ENCODE data around the gene TUBB4B.
A peak's percentile ranks its signal among the peaks of the same experiment; 100 is the strongest.

Gene TUBB4B

DNA sequence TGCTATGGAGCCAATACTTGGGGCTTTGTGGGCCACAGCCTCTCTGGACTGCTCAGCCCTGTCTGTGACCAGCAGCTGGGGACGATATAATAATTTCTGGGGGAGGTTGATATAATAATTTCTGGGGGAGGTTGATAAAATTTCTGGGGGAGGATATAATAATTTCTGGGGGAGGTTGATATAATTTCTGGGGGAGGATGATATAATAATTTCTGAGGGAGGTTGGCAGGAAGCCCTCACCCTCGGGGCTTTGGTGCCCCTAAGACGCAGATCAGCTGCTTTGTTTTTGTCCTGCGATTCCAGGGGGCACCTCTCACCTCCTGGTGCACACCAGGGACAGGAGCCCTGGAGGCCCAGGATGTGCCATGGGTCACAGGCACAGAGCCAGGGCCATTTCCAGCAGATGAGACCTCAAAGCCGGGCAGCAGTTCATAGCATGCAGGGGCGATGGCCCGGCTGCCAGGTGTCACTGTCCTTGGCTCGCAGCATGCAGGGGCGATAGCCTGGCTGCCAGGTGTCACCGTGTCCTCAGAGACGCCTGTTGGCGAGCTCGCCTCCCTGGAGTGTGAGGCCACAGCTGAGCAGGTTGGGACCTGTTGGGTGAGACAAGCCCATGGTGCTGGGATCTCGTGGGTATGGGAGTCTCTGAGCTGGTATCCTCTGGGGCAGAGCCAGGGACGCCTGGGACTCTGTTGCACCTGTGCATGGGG, 32.7 kb downstream of the TUBB4B start:
- no peak overlapping the region for H3K4me3 ChIP-seq (replicated peaks; ENCODE audit: low read depth, low read length)
- DNase-seq (ENCODE audit: extremely low read depth, low read depth), result no peak
- TF ChIP-seq, protein P1, sequence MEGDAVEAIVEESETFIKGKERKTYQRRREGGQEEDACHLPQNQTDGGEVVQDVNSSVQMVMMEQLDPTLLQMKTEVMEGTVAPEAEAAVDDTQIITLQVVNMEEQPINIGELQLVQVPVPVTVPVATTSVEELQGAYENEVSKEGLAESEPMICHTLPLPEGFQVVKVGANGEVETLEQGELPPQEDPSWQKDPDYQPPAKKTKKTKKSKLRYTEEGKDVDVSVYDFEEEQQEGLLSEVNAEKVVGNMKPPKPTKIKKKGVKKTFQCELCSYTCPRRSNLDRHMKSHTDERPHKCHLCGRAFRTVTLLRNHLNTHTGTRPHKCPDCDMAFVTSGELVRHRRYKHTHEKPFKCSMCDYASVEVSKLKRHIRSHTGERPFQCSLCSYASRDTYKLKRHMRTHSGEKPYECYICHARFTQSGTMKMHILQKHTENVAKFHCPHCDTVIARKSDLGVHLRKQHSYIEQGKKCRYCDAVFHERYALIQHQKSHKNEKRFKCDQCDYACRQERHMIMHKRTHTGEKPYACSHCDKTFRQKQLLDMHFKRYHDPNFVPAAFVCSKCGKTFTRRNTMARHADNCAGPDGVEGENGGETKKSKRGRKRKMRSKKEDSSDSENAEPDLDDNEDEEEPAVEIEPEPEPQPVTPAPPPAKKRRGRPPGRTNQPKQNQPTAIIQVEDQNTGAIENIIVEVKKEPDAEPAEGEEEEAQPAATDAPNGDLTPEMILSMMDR (IDR thresholded peaks at IDR 0.05; ENCODE audit: low read depth, low read length, missing control alignments), result no peak

- TF ChIP-seq, protein P1 (IDR thresholded peaks at IDR 0.05; ENCODE audit: low read depth, low read length, missing control alignments), result no peak
- DNase-seq (ENCODE audit: extremely low read depth, low read depth), result no peak
- no peak overlapping the region for H3K4me3 ChIP-seq (replicated peaks; ENCODE audit: low read depth, low read length)
Measured at GRCh38 chr9:137275203-137275587, 34.1 kb downstream of the TUBB4B start.

DNA sequence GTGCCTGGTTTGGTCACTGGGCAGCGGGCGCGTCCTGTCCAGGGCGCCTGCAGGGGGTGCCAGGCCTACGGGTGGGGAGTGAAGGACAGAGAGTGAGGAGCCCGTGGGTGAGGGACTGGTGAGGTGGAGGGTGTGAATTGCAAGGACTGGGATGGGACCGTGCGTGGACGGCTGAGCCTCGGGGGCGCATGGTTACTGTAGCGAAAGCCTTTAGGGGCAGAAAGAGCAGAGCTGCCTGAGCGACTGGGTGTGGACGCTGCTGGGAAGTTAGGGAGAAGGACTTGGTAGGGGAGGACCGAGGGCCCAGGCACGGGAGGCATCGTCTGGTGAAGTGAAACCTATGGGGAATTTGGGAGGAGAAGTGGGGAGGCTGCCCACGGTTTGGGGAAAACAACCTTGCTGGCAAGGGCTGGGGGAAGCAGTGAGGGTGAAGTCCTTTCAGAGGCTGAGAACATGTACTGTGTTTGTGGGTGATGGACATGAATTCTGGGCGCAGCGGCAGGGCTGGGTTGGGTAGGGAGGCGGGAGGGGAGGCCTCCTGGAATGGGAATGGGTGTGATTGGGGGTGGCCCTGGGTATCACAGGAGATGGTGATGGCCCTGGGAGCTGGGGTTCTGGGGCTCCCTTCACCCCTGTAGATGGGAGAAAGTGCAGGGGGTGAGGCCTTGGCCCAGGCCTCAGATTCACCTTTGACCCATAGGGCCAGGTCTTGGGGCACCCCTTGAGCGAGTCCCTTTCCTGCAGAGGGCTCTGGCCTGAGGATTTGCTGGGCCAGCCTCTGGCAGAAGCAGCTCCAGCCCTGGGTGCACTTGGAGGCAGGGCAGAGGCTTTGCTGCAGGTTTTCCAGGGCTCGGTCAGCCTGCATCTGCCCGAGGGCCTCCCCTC, 34.7 kb downstream of the TUBB4B start:
- no peak overlapping the region for H3K4me3 ChIP-seq (replicated peaks; ENCODE audit: low read depth, low read length)
- TF ChIP-seq, protein P1 (IDR thresholded peaks at IDR 0.05; ENCODE audit: low read depth, low read length, missing control alignments), result no peak
- DNase-seq (ENCODE audit: extremely low read depth, low read depth), result no peak

DNA sequence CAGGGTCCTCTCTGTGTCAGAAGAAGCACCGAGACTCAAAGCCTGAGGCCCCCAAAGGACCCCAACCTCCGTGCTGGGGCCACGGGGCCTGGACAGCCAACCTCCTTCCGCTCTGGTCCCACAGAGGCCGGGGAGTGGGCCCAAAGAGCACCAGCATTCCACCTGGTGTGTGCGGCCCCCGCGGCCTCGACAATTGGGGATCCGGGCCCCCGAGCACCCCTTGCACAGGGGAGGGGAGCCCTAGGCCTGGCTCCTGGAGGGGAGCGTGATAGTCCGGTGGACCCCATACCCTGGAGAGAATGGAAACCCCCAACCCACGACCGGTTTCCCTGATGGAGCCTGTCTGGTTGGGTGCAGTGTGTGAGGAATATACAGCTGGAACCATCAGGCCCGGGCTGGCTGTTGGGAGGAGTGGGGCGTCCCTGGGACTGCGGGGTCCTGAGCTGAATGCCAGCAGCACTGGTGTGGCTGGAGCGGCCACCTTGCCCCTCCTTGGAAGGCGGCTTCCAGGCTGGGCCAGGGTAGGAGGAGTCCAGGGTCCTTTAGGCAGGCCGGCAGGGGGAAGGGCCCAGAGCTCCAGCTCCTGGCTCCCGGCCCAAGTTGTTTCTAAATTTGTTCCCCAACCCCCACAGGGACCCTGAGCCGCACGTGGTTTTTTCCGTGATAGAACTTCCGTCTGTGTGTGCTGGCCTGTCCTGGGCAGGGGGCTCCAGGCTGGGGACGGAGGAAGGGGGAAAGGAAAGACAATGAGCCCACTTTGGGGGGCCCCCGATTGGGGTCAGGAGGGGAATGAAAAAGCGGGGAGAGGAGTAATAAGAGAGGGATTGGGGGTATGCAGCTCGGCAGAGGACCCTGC, 35.6 kb downstream of the TUBB4B start:
- TF ChIP-seq, protein P1 (IDR thresholded peaks at IDR 0.05; ENCODE audit: low read depth, low read length, missing control alignments), result no peak
- H3K4me3 ChIP-seq (replicated peaks; ENCODE audit: low read depth, low read length), result peak overlapping the region; percentile 65
- DNase-seq (ENCODE audit: extremely low read depth, low read depth), result peak; percentile 59

DNA sequence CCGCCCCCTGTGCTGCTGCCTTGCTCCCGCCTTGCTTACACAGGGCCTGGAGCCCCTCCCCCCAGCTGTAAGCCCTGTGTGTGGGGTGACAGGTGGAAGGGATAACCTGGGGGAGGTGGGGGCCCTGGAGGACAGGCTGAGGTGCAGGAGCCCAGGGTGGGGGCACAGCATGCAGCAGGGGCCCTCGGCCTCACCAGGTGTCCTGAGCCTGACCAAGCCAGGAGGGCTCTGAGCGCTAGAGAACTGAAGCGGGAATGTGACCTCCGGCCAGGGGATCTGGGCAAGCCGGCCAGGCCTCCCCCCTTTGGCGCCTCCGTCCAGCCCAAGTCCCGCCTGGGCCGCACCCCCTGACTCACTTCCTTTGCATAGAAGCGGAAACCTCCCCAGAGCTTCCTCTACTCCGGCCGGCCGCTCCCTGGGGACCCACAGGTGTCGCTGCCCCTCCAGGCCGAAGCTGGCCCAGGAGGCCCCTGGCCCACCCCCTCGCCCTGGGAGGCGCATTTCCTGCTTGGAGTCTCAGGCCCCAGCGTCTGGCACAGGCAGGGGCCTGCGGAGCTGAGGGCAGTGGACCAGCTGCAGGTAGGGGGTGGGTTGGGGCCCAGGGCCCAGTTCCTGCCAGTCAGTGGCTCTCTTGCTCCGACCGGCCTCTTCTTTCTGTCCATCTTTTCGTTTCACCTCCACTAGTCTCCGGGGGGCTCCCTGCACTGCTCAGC, 36.4 kb downstream of the TUBB4B start, which contains the start of gene TOR4A:
TSS of gene TOR4A (plus strand) at position 398 of the 713 bp plus-strand sequence. CDS start 964 bp downstream, outside the sequence.
- TF ChIP-seq, protein P1 (IDR thresholded peaks at IDR 0.05; ENCODE audit: low read depth, low read length, missing control alignments), result peak; percentile 41
- H3K4me3 ChIP-seq (replicated peaks; ENCODE audit: low read depth, low read length), result peak within 1 kb of the TSS; percentile 65
- DNase-seq (ENCODE audit: extremely low read depth, low read depth), result peak; percentile 72

Measured in HFF-Myc (cell line).